Neural progenitor cell (in vitro differentiated cells): ENCODE data around the gene IFT172.

Experiments used
- CTCF ChIP-seq: fragments of 200-600 bp; sonication (generic); IDR thresholded peaks from 2 replicates; pipeline ENCODE4 v1.5.1; 2017; ENCODE audit warnings: antibody characterized with exemption, mild to moderate bottlenecking
- EZH2phosphoT487 ChIP-seq: fragments of 200-600 bp; sonication (generic); IDR thresholded peaks from 2 replicates; pipeline ENCODE4 v1.6.1; 2017; ENCODE audit warnings: antibody characterized with exemption

- TF ChIP-seq CTCF (no peak), EZH2phosphoT487 (no peak)
Observed at GRCh38 chr2:27464443-27464842, 25.1 kb downstream of the IFT172 start.
